NK-92 (cell line): Measurements from ENCODE around the gene SLC30A2.

Experiments
- DNase-seq: peaks from one replicate; lab custom pipeline; 2025; ENCODE audit not compliant: unreplicated experiment; lab: John Stamatoyannopoulos, UW

SLC30A2 gene

GRCh38 chr1:26041978-26042377 is 3.9 kb downstream of the SLC30A2 start:
- no peak for DNase-seq

GRCh38 chr1:26041401-26041800 is 4.5 kb downstream of the SLC30A2 start:
- no peak for DNase-seq

GRCh38 chr1:26038904-26039303 is 7.0 kb downstream of the SLC30A2 start:
- DNase-seq, result no peak

- DNase-seq, result no peak
Measured at GRCh38 chr1:26038477-26038876, 7.4 kb downstream of the SLC30A2 start.

GRCh38 chr1:26037904-26038303 is 8.0 kb downstream of the SLC30A2 start:
- DNase-seq, result no peak

- DNase-seq, result no peak
Measured at GRCh38 chr1:26036756-26037281, 9.1 kb downstream of the SLC30A2 start.

GRCh38 chr1:26035959-26036755 is 9.8 kb downstream of the SLC30A2 start:
- no peak for DNase-seq

GRCh38 chr1:26035203-26035958 is 10.5 kb downstream of the SLC30A2 start:
- DNase-seq, result peak; percentile 39

GRCh38 chr1:26034504-26035202 is 11.3 kb downstream of the SLC30A2 start:
- no peak for DNase-seq

- no peak for DNase-seq
Measured at GRCh38 chr1:26032656-26033357, 13.1 kb downstream of the SLC30A2 start.

GRCh38 chr1:26031611-26032220 is 14.2 kb downstream of the SLC30A2 start:
- DNase-seq, result no peak

- no peak for DNase-seq
Measured at GRCh38 chr1:26031196-26031595, 14.7 kb downstream of the SLC30A2 start.

- DNase-seq, result no peak
Measured at GRCh38 chr1:26029864-26030481, 15.9 kb downstream of the SLC30A2 start.

GRCh38 chr1:26029054-26029863 is 16.7 kb downstream of the SLC30A2 start:
- no peak for DNase-seq

- no peak for DNase-seq
Measured at GRCh38 chr1:26028490-26028980, 17.4 kb downstream of the SLC30A2 start.

GRCh38 chr1:26027716-26028489 is 18.0 kb downstream of the SLC30A2 start:
- no peak for DNase-seq

- no peak for DNase-seq
Measured at GRCh38 chr1:26025517-26025916, 20.4 kb downstream of the SLC30A2 start.

- DNase-seq, result no peak
Measured at GRCh38 chr1:26025060-26025459, 20.9 kb downstream of the SLC30A2 start.
